ENCODE results near the gene ANKRD11.

Gene ANKRD11

GRCh38 chr16:89507214-89507833 lies 17.0 kb upstream of the ANKRD11 start:
- DNase-seq (ENCODE audit: low read depth in 2 of 2, low spot score in 1 of 2) = no peak

- no peak for DNase-seq (ENCODE audit: low read depth in 2 of 2, low spot score in 1 of 2)
Measured at GRCh38 chr16:89506791-89507191, 16.4 kb upstream of the ANKRD11 start.

- no peak for DNase-seq (ENCODE audit: low read depth in 2 of 2, low spot score in 1 of 2)
Measured at GRCh38 chr16:89506113-89506504, 15.7 kb upstream of the ANKRD11 start.

- peak; percentile 75 to 77 for DNase-seq (ENCODE audit: low read depth in 2 of 2, low spot score in 1 of 2)
Measured at GRCh38 chr16:89505204-89506112, 15.1 kb upstream of the ANKRD11 start.

GRCh38 chr16:89504091-89504490 lies 13.7 kb upstream of the ANKRD11 start:
- DNase-seq (ENCODE audit: low read depth in 2 of 2, low spot score in 1 of 2) = no peak

- DNase-seq (ENCODE audit: low read depth in 2 of 2, low spot score in 1 of 2) = no peak
Measured at GRCh38 chr16:89502081-89502843, 11.9 kb upstream of the ANKRD11 start.

- DNase-seq (ENCODE audit: low read depth in 2 of 2, low spot score in 1 of 2) = no peak
Measured at GRCh38 chr16:89499767-89500166, 9.4 kb upstream of the ANKRD11 start.

GRCh38 chr16:89498839-89499238 lies 8.5 kb upstream of the ANKRD11 start:
- DNase-seq (ENCODE audit: low read depth in 2 of 2, low spot score in 1 of 2) = no peak

- no peak for DNase-seq (ENCODE audit: low read depth in 2 of 2, low spot score in 1 of 2)
Measured at GRCh38 chr16:89495121-89495520, 4.8 kb upstream of the ANKRD11 start.

GRCh38 chr16:89493776-89494175 lies 3.4 kb upstream of the ANKRD11 start:
- no peak for DNase-seq (ENCODE audit: low read depth in 2 of 2, low spot score in 1 of 2)

- no peak for DNase-seq (ENCODE audit: low read depth in 2 of 2, low spot score in 1 of 2)
Measured at GRCh38 chr16:89491974-89492687, 1.8 kb upstream of the ANKRD11 start.

- DNase-seq (ENCODE audit: low read depth in 2 of 2, low spot score in 1 of 2) = no peak
Measured at GRCh38 chr16:89491238-89491869, 993 bp upstream of the ANKRD11 start.

GRCh38 chr16:89489898-89490438 lies 393 bp downstream of the ANKRD11 start:
- DNase-seq (ENCODE audit: low read depth in 2 of 2, low spot score in 1 of 2) = no peak

- peak; percentile 65 to 67 for DNase-seq (ENCODE audit: low read depth in 2 of 2, low spot score in 1 of 2)
Measured at GRCh38 chr16:89489040-89489897, 1.1 kb downstream of the ANKRD11 start.

GRCh38 chr16:89485701-89486246 lies 4.6 kb downstream of the ANKRD11 start:
- DNase-seq (ENCODE audit: low read depth in 2 of 2, low spot score in 1 of 2) = no peak

GRCh38 chr16:89484923-89485679 lies 5.3 kb downstream of the ANKRD11 start:
- no peak for DNase-seq (ENCODE audit: low read depth in 2 of 2, low spot score in 1 of 2)

- DNase-seq (ENCODE audit: low read depth in 2 of 2, low spot score in 1 of 2) = no peak
Measured at GRCh38 chr16:89484041-89484501, 6.3 kb downstream of the ANKRD11 start.

GRCh38 chr16:89482817-89483205 lies 7.5 kb downstream of the ANKRD11 start:
- no peak for DNase-seq (ENCODE audit: low read depth in 2 of 2, low spot score in 1 of 2)
